HuH-7 (cell line): ENCODE data around the gene NUBP2.
"Not testable (repeated sequence)": the region's sequence is repeated elsewhere in the genome, so short reads cannot be mapped to it uniquely, and the experiment has no call there.

Source experiments
- DNase-seq: peaks from one replicate; pipeline ENCODE4 v3.0.0; 2011; ENCODE audit warnings: low spot score

NUBP2 gene

DNA sequence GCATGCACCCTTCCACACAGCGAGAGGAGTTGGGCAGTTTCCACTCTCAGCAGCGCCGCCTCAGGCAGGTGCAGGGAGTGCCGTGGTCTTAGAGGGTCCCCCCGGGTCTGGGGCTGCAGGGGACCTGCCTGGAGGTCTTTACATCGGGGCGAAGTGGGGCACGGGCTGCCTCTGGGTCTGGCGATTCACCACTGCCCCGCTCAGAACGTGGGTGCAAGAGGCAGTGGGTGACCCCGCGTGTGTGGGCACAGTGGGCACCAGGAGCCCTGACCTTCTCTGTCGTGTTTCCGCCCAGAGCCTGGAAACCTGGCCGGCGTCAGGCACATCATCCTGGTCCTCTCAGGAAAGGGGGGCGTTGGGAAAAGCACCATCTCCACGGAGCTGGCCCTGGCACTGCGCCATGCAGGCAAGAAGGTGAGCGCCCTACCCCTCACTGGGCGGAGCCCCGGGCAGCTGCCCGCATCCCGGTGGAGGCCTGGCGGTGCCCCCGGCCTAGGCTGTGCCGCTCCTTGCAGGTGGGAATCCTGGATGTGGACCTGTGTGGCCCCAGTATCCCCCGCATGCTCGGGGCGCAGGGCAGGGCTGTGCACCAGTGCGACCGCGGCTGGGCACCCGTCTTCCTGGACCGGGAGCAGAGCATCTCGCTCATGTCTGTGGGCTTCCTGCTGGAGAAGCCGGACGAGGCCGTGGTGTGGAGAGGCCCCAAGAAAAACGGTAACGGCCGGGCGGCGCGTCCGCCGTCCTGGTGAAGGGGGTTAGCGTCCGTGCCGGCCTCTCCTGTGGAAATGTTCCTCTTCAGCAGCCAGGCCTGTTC lies 3.7 kb downstream of the NUBP2 start:
- no peak for DNase-seq

DNA sequence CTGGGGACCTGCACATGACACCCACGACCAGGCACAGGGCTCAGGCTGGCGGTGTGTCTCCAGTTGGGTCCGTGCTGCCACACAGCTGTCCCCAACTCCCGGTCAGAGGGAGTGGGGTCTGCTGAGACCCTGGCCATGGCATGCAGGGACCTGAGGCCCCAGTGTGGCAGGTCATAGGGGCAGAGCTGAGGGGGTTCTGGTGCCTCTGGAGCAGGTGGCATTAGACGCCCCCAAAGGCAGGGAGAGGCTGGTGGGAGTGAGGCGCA lies 4.2 kb downstream of the NUBP2 start:
- no peak for DNase-seq

DNA sequence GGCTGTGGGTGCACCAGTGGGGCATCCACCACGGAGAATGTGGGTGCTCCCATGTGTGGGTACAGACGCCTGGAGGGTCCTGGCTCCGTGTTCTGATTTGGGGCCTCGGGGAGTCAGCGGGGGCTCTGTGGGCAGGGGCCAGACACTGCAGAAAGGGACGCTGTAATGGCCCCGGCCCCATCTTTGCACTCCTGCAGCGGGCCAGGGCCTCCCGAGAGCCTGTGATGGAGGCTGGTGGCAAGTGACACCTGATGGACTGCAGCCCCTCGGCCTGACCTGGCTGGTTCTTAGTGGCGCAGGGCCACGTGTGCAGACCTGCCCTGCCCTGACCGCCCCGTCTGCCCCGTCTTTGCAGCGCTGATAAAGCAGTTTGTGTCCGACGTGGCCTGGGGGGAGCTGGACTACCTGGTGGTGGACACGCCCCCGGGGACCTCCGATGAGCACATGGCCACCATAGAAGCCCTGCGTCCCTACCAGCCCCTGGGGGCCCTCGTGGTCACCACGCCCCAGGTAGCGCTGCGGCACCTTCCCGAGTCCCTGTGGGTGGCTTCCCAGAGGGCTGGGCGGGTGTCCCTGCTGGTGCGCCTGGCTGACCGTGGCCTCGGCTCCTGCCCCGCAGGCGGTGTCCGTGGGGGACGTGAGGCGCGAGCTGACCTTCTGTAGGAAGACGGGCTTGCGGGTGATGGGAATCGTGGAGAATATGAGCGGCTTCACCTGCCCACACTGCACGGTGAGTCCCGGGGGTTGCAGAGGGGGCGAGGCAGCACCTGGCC lies 4.7 kb downstream of the NUBP2 start:
- DNase-seq: no peak

DNA sequence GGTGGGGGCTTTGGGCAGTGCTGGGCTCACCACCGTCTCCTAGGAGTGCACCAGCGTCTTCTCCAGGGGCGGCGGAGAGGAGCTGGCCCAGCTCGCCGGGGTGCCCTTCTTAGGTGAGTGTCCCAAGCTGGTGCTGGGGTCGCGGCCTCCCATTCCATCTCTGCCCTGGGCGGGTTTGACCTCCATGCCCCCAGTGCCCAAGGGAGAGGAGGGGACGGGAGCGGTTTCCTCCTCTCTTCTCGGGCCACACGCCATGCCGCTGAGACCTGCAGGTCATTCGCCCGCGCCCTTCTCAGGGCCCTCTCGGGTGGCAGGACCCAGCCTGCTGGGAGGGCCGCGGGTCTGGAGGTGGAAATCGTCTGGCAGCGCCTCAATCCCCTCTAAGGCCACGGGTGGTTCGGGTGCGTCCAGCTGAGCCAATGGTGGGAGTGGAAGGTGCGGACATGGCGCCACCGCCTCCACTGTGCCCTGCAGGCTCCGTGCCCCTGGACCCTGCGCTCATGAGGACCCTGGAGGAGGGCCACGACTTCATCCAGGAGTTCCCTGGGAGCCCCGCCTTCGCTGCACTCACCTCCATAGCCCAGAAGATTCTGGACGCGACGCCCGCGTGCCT lies 5.4 kb downstream of the NUBP2 start:
- no peak for DNase-seq

DNA sequence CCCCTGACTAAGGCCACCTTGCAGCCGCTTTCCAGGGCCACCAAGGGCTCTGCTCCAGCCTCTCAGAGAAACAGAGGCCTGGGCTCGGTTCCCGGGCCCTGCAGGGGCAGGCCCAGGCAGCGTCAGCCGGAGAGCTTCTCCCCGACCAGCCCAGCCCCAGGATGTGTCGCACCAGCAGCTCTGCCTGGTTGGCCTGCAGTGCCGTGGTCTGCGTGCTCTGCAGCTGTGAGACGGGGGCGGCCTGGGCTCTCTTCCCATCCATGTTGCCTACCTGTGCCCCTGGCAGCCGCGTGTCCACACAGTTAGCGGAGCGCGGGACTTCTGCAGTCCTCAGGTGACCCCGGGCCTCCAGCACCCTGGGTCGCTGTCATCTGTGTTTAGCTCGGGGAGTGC lies 5.9 kb downstream of the NUBP2 start:
- DNase-seq: no peak

DNA sequence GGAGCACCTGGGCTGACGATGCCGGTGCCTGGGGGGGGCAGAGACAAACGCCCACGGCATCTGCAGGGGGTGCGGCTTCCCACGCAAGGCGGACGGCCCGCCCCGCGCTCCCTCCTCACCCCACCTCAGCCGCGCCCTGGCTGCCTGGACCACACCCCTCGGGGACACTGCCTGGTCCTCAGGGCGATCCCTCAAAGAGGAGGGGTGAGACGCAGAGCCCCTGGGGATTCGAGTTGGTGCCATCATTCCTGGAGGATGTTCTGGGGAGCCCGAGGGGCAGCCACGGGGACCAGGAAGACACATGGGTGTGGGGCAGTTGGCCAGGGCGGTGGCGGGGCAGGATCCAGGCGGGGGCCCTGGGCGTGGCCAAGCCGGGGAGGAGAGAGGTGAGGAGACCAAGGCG lies 6.9 kb downstream of the NUBP2 start:
- no peak for DNase-seq

DNA sequence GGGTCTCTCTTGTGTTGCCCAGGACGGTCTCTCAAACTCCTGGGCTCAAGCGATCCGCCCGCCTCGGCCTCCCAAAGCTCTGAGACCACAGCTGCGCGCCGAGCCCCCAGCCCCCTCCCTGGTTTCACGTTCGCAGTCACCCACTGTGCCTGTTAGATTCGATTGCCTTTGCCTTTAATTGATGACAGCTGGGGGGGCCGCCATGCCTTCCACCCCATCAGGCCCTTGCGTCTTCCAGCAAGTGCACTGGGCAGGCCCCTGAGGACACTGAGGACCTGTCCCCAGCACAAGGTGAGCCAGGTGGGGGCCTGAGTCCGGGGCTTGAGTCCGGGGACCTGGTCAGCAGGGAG lies 7.5 kb downstream of the NUBP2 start:
- no peak for DNase-seq

DNA sequence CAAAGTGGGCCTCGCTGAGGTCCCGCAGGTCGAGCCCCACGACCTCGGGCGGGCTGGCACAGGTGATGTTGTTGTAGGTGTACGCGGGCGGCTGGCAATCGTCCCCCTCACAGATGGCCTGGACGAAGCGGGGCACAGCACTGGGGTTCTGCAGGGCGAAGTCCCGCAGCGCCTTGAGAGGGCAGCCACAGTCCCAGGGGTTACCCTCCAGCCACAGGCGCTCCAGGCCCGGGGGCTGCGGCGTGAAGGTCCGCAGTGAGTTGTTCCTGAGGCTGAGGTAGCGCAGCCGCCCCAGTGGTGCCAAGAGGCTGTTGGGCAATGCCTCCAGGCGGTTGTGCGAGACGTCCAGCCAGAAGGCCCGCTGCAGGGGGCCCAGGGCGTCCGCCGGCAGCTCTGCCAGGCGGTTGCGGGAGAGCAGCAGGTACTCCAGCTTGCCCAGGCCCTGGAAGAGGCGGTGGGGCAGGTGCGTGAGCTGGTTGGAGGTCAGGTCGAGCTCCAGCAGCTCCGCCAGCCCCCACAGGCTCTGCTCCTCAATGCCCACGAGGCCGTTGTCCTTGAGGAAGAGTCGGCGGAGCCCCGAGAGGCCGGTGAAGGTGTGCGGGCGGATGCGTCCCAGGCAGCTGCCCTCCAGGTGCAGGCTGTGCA lies 8.0 kb downstream of the NUBP2 start:
- DNase-seq: no peak

DNA sequence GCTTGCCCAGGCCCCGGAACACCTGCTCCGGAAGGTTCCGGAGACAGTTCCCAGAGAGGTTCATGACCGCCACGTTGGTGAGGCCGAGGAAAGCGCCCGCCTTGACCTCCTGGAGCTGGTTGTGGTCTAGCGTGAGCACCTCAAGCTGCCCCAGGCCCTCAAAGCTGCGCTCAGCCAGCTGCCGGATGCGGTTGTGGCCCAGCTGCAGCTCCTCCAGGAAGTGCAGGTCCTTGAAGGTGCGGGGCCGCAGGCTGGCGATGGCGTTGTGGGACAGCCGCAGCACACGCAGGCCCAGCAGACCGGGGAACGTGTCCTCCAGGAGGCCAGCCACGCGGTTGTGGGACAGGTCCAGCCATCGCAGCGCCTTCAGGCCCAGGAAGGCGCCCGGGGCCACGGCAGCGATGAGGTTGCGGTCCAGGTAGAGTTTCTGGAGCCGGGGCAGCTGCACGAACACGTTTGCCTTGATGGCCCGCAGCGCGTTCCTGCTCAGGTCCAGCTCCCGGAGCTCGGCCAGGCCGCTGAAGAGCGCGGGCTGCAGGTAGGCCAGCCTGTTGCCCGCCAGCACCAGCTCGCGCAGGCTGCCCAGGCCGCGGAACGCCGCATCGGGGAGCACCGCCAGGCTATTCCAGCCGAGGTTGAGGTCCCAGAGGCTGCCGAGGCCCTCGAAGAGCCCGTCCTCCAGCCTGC lies 8.6 kb downstream of the NUBP2 start:
- no peak for DNase-seq

DNA sequence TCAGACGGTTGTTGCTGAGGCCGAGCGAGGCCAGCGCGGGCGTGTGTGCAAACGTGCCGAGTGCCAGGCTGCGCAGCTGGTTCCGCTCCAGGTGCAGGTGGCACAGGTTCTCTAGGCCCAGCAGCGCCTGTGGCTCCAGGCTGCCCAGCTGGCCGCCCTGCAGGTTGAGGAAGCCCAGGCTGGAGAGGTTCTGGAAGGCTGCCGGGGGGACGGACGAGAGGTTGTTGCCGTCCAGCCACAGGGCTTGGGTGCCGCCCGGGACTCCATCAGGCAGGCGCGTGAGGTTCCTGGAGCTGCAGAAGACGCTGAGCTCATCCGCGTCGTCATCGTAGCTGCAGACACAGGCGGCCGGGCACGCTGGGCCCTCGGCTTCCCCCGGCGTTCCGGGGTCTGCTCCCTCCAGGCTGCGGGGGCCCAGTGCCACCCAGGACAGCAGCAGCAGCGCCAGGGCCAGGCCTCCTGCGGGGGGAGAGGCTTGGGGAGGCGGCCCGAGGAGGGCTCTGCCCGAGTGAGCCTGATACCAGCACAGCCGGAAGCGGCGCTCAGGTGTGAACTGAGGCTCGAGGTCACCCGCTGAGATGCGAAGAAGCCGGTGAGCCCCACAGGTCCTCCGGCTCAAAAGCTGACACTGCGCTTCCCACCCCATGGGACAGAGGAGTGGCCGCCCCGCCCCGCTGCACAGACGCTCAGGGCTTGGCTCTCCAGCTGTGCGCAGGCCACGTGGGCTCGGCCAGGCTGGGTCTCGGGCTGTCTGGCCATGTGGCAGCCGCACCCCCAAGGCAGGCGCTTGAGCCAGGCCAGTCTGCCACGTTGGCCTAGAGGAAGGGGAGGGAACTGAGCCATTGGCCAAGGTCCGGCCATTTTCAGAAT lies 9.4 kb downstream of the NUBP2 start:
- DNase-seq: no peak

DNA sequence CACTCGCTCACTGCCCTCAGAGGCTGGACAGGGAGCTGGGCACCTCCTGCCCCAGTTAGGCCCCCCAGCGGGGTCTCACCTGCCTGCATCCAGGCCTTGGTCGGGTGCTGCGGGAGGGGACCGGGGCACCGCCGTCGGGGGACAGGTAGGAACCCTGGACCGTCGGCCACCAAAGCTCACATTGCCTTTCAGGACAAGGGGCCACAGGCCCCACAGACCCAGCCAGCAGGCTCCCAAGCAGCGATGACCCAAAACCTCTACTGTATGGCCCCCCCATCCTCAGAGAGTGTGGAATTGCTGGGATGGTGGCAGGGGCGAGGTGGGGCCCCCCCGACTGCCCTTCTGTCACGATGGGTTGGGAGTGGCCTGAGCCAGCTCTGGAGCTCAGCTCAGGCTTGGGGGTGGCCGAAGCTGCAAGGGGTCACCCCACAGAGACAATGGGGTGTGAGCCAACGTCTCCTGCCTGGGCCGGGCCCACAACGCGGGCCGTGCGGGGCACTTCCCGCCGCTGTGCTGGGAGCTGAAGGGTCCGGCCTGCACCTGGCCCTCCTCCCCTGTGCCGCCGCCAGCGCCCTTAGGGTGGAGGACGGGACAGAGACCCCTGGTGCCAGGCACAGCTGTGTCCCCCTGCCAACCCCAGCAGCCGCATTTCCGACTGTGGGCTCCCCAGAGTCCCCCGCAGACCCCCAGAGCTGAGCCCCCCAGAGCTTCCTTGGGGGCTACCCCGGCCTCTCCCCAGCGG lies 10.2 kb downstream of the NUBP2 start:
- DNase-seq: no peak

DNA sequence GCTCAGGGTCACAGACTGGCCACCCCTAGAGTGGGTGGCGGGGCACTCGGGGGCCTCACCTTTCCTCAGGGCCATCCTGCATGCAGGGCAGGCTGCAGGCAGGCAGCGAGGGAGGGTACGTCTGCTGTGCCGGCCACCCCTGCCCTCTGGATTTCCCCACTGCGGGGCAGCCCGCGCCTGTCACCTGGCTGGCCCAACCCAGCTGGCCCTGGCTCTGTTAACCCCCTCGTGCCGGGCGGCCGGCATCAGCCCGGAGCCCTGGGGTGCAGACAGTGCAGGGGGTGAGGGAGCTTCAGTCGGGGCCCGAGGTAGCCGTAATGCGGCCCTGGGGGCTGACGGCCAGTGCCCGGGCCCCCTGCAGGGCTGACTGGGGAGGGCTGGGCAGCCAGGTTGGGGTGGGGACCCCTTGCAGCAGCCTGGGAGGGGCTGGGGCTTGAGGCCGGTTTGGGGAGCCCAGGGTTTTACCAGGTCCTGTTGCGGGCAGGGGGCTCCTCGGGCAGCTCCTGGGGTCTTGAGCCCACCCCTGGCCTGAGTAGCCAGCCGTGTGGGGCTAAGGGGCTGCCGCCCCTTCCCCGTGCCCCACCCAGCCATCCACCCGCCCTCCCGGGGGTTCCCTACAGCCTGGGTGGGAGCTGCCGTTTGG lies 10.9 kb downstream of the NUBP2 start, which contains the start of gene IGFALS:
TSS of gene IGFALS (minus strand) at position 128 of the 643 bp plus-strand sequence. CDS start at position 75, 53 bp downstream.
- no peak for DNase-seq

DNA sequence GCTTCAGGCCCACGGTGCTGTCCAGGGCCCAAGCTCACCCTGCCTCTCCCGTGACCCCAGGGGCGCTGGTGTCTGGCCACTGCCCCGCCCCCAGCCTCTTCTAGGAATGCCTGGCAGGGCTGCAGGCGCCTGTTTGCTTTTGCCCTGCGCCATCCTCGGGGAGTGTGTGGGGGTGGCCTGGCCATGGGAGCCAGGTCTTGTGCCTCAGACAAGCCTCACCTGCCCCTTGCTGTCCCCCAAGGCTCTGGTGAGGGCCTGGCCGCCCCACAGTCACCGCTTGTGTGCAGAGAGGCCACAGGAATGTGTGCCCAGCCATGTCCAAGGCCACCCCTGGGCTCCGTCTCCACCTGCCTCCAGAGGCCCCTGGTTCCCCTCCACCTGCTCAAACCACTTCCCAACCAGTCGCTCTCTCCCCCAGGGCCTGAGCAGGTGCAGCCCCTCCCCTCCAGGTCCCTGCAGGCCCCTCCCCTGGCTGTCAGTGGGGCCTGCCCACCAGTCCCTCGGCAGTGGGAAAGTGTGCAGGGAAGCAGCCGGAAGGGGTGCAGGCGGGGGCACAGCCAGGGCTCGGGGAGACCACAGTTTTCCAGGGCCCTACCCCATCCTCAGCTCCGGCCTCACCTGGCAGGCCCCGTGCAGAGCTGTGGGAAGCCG lies 11.6 kb downstream of the NUBP2 start:
- no peak for DNase-seq

DNA sequence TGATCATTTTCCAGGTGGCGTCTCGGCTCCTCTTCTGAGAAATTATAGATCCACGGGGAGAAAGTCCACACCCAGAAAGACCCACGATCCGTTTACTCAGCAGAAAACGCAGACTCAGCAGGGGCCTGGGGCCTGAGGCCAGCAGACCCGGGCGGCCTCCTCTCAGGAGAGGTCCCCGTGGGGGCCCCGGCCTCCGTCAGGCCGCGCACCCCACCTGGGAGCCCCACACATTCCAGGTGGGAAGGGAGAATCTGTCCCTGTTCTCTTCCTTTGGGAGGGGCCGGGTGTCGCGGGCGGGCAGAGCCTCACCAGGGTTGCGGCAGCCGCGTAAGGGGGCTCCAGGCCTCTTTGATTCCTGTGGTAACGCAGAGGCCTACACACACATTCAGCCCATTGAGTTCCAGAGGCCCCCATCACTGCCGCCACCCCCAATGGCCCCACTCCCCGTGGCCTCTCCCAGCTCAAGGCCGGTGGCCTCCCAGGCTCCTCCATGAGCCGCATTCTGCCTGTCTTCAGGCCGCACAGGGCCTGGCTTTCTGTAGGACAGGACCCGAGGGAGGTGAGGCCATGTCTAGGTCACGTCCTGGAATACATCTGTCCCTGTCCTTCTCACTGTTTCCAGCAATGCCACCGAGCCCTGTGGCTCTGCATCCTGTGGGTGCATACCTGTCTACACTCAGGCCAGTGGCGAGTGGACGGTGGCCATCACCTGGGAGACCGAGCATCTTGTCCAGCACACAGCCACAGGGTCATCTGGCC lies 12.3 kb downstream of the NUBP2 start:
- DNase-seq: no peak

DNA sequence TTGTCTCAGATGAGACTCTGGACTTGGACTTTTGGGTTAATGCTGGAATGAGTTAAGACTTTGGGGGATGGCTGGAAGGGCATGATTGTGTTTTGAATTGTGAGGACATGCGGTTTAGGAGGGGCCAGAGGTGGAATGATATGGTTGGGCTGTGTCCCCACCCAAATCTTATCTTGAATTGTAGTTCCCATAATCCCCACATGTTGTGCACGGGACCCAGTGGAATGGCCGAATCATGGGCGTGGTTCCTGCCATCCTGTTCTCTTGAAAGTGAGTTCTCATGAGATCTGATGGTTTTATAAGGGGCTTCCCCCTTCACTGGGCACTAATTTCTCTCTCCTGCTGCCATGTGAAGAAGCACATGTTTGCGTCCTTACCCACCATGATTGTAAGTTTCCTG lies 16.5 kb downstream of the NUBP2 start:
- DNase-seq: not testable (repeated sequence)

DNA sequence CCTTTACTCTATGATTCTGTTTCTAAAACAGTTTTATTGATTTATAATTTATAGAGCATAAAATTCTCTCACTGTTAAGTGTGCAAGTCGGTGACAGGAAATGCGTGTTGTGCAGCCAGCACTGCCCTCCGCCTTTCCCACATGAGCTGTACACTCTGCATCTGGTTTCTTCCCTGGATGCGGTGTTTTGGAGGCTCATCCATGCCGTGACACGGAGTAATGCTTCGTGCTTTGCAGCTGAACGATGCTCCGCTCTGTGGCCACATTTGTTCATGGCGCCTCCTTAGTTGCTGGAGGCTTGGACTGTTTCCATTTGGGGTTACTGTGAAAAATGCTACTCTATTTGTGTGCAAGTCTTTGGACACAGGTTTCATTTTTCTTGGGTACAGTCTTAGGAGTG lies 17.9 kb downstream of the NUBP2 start:
- no peak for DNase-seq

DNA sequence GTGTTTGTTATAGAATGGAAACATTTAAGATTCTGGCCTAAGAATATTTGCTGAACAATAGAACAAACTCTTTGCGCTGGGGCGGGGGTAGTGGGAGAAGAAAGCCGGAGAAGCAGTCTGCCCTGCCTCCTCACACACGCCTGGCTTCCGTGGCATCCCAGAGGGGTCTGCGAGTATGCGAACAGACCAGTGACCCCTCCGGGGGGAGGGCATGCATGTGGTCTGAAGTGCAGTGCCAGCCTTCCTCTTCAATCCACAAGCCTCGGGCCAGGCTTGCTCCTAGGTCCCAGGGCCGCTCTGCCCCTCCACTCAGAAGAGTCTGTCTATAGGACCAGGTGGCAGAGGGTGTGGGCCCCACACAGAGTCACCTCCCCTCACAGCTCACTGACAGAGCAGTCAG lies 24.9 kb downstream of the NUBP2 start:
- no peak for DNase-seq

DNA sequence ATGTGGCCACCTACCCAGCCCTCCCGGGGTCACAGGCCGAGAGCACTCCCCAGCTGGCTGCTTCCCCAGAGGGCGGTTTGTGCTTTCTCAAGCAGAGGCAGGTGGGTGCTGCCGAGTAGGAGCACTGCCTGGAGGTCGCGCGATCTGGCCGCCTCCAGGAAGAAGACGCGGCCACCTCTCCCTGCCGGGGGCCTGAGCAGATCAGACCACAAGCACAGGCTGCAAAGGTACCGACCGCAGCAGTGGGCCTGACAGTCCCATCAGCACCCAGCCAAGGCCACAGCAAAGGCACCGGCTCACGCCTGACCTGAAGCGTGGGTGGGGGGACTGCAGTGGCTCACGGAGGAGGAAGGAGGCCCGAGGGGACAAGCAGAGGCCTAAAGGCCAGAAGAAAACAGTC lies 25.9 kb downstream of the NUBP2 start:
- no peak for DNase-seq

DNA sequence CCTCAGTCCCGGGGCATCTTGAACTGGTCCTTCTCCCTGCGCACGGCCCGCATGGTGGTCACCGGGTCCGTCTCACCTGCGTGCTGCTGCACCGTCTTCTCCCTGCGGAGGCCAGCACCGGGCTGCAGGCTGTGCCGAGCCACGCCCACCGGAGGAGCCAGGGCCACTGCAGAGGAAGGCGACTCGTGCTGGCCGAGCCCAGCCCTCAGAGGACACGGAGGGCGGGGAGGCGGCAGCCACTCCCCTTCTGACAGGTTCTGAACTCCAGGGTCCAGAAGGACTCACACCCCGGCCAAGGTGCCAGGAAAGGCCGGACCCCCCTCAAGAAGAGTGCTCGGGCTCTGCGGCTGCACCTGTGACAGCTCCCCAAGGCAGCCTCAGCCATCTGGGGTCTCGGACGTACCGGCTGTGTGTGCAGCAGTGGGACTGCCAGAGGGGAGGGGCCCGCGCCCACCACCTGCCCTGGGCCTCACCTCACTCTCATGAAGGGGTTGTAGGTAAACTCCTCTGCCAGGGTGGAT lies 26.6 kb downstream of the NUBP2 start:
- DNase-seq: no peak
